Measurements from ENCODE around the gene CFAP46. TPM values are rescaled to one million over a fixed set of nuclear protein-coding genes. Genes with fewer than 3 reads are reported as not detected.
"Not testable (repeated sequence)": the region's sequence is repeated elsewhere in the genome, so short reads cannot be mapped to it uniquely, and the experiment has no call there.

Gene CFAP46
- total RNA-seq, 1 donor from 2014 or later: 1.3 TPM

GRCh38 chr10:132799865-132800264, 142.5 kb downstream of the CFAP46 start:
- H3K9me3 ChIP-seq (ENCODE audit: insufficient read depth, low read depth, low read length): no peaks in the 10 kb centered on the region
- H3K79me2 ChIP-seq (ENCODE audit: insufficient read depth, low read length): no peaks in the 10 kb centered on the region
- no peaks in the 10 kb centered on the region for H3K36me3 ChIP-seq (ENCODE audit: insufficient read depth, low read length)
- H3K4me3 ChIP-seq (ENCODE audit: insufficient read depth, low read depth, low read length): no peak overlapping the region
- Mint-ChIP-seq H3K27ac (ENCODE audit: unreplicated experiment) (no peak overlapping the region), H3K9me3 (ENCODE audit: unreplicated experiment) (peaks cover 4% of the 10 kb centered on the region), H3K27me3 (ENCODE audit: low read depth, unreplicated experiment) (peaks cover 24% of the 10 kb centered on the region), H3K4me3 (ENCODE audit: unreplicated experiment) (no peak overlapping the region), H3K36me3 (ENCODE audit: low read depth, unreplicated experiment) (no peaks in the 10 kb centered on the region), H3K4me1 (ENCODE audit: low read depth, unreplicated experiment) (no peaks in the 10 kb centered on the region)
- no peak overlapping the region for H3K9ac ChIP-seq (ENCODE audit: low read length)
- no peak overlapping the region for H3K27ac ChIP-seq (ENCODE audit: low read depth, low read length)
- no peaks in the 10 kb centered on the region for H3K4me1 ChIP-seq (ENCODE audit: insufficient read depth, low read length)
- H4K20me1 ChIP-seq (ENCODE audit: insufficient read depth, low read length): no peaks in the 10 kb centered on the region
- no peak for TF ChIP-seq EZH2 (IDR thresholded peaks at IDR 0.05; ENCODE audit: insufficient read depth, low read length)
- TF ChIP-seq CTCF (IDR thresholded peaks at IDR 0.05; ENCODE audit: insufficient read depth, low read depth, low read length): no peak
- DNase-seq (ENCODE audit: low read depth) (no peak), FAIRE-seq (no peak)
- H3K27me3 ChIP-seq (ENCODE audit: insufficient read depth, low read length): peaks cover 9% of the 10 kb centered on the region
- no peak overlapping the region for H2AFZ ChIP-seq (ENCODE audit: low read depth, low read length)
- H3K4me2 ChIP-seq (ENCODE audit: low read length): no peak overlapping the region

GRCh38 chr10:132798876-132799275, 143.5 kb downstream of the CFAP46 start:
- H3K27me3 ChIP-seq (ENCODE audit: insufficient read depth, low read length): peaks cover 9% of the 10 kb centered on the region
- no peaks in the 10 kb centered on the region for H3K36me3 ChIP-seq (ENCODE audit: insufficient read depth, low read length)
- Mint-ChIP-seq H3K27me3 (ENCODE audit: low read depth, unreplicated experiment) (peaks cover 22% of the 10 kb centered on the region), H3K36me3 (ENCODE audit: low read depth, unreplicated experiment) (no peaks in the 10 kb centered on the region), H3K9me3 (ENCODE audit: unreplicated experiment) (peaks cover 4% of the 10 kb centered on the region), H3K27ac (ENCODE audit: unreplicated experiment) (no peak overlapping the region), H3K4me1 (ENCODE audit: low read depth, unreplicated experiment) (no peaks in the 10 kb centered on the region), H3K4me3 (ENCODE audit: unreplicated experiment) (no peak overlapping the region)
- DNase-seq (ENCODE audit: low read depth) (no peak), FAIRE-seq (no peak)
- H3K9me3 ChIP-seq (ENCODE audit: insufficient read depth, low read depth, low read length): no peaks in the 10 kb centered on the region
- TF ChIP-seq EZH2 (IDR thresholded peaks at IDR 0.05; ENCODE audit: insufficient read depth, low read length) (no peak), CTCF (IDR thresholded peaks at IDR 0.05; ENCODE audit: insufficient read depth, low read depth, low read length) (no peak)
- no peaks in the 10 kb centered on the region for H3K79me2 ChIP-seq (ENCODE audit: insufficient read depth, low read length)
- H3K4me3 ChIP-seq (ENCODE audit: insufficient read depth, low read depth, low read length): no peak overlapping the region
- H2AFZ ChIP-seq (ENCODE audit: low read depth, low read length): no peak overlapping the region
- no peak overlapping the region for H3K9ac ChIP-seq (ENCODE audit: low read length)
- H3K4me1 ChIP-seq (ENCODE audit: insufficient read depth, low read length): no peaks in the 10 kb centered on the region
- H4K20me1 ChIP-seq (ENCODE audit: insufficient read depth, low read length): no peaks in the 10 kb centered on the region
- no peak overlapping the region for H3K27ac ChIP-seq (ENCODE audit: low read depth, low read length)
- no peak overlapping the region for H3K4me2 ChIP-seq (ENCODE audit: low read length)

GRCh38 chr10:132798403-132798802, 144.0 kb downstream of the CFAP46 start:
- no peak for DNase-seq (ENCODE audit: low read depth)
- no peak for TF ChIP-seq EZH2 (IDR thresholded peaks at IDR 0.05; ENCODE audit: insufficient read depth, low read length)
- TF ChIP-seq CTCF (IDR thresholded peaks at IDR 0.05; ENCODE audit: insufficient read depth, low read depth, low read length): no peak
- Histone ChIP-seq H3K27ac (ENCODE audit: low read depth, low read length) (no peak overlapping the region), H3K9ac (ENCODE audit: low read length) (no peak overlapping the region), H2AFZ (ENCODE audit: low read depth, low read length) (no peak overlapping the region), H3K79me2 (ENCODE audit: insufficient read depth, low read length) (no peaks in the 10 kb centered on the region), H3K4me3 (ENCODE audit: insufficient read depth, low read depth, low read length) (no peak overlapping the region), H3K4me2 (ENCODE audit: low read length) (no peak overlapping the region), H3K9me3 (ENCODE audit: insufficient read depth, low read depth, low read length) (no peaks in the 10 kb centered on the region), H3K36me3 (ENCODE audit: insufficient read depth, low read length) (no peaks in the 10 kb centered on the region), H4K20me1 (ENCODE audit: insufficient read depth, low read length) (no peaks in the 10 kb centered on the region), H3K4me1 (ENCODE audit: insufficient read depth, low read length) (no peaks in the 10 kb centered on the region), H3K27me3 (ENCODE audit: insufficient read depth, low read length) (peaks cover 9% of the 10 kb centered on the region)
- Mint-ChIP-seq H3K9me3 (ENCODE audit: unreplicated experiment) (peaks cover 4% of the 10 kb centered on the region), H3K27me3 (ENCODE audit: low read depth, unreplicated experiment) (peaks cover 20% of the 10 kb centered on the region), H3K4me3 (ENCODE audit: unreplicated experiment) (no peak overlapping the region), H3K36me3 (ENCODE audit: low read depth, unreplicated experiment) (no peaks in the 10 kb centered on the region), H3K4me1 (ENCODE audit: low read depth, unreplicated experiment) (no peaks in the 10 kb centered on the region), H3K27ac (ENCODE audit: unreplicated experiment) (no peak overlapping the region)
- FAIRE-seq: no peak

GRCh38 chr10:132797986-132798385, 144.4 kb downstream of the CFAP46 start:
- not testable (repeated sequence) for H3K4me1 Mint-ChIP-seq (ENCODE audit: low read depth, unreplicated experiment); H4K20me1 ChIP-seq (ENCODE audit: insufficient read depth, low read length); H3K9me3 ChIP-seq (ENCODE audit: insufficient read depth, low read depth, low read length); H3K9ac ChIP-seq (ENCODE audit: low read length); H2AFZ ChIP-seq (ENCODE audit: low read depth, low read length); H3K4me2 ChIP-seq (ENCODE audit: low read length); DNase-seq (ENCODE audit: low read depth); H3K4me3 ChIP-seq (ENCODE audit: insufficient read depth, low read depth, low read length); H3K27ac Mint-ChIP-seq (ENCODE audit: unreplicated experiment); H3K4me1 ChIP-seq (ENCODE audit: insufficient read depth, low read length); FAIRE-seq; H3K27me3 ChIP-seq (ENCODE audit: insufficient read depth, low read length); H3K4me3 Mint-ChIP-seq (ENCODE audit: unreplicated experiment); H3K36me3 ChIP-seq (ENCODE audit: insufficient read depth, low read length); H3K27ac ChIP-seq (ENCODE audit: low read depth, low read length); H3K9me3 Mint-ChIP-seq (ENCODE audit: unreplicated experiment); H3K79me2 ChIP-seq (ENCODE audit: insufficient read depth, low read length); H3K36me3 Mint-ChIP-seq (ENCODE audit: low read depth, unreplicated experiment)
- H3K27me3 Mint-ChIP-seq (ENCODE audit: low read depth, unreplicated experiment): peaks cover 19% of the 10 kb centered on the region

All from astrocyte (in vitro differentiated cells and primary cell).